CMK (cell line): ENCODE results near the gene TMEM178B.
"Not testable (repeated sequence)": the region's sequence is repeated elsewhere in the genome, so short reads cannot be mapped to it uniquely, and the experiment has no call there.

Experiments
- DNase-seq: peaks from one replicate; pipeline ENCODE4 v3.0.0-alpha.2; 2010; ENCODE audit warnings: low read depth

The TMEM178B gene

GRCh38 chr7:141390339-141390738 is 316.5 kb downstream of the TMEM178B start:
- no peak for DNase-seq

GRCh38 chr7:141393056-141393455 is 319.2 kb downstream of the TMEM178B start:
- no peak for DNase-seq

GRCh38 chr7:141397236-141398163 is 323.6 kb downstream of the TMEM178B start:
- DNase-seq = no peak

- DNase-seq = no peak
These were observed 326.5 kb downstream of the TMEM178B start for GRCh38 chr7:141400356-141400755.

GRCh38 chr7:141402277-141402996 is 328.6 kb downstream of the TMEM178B start:
- DNase-seq = no peak

- not testable (repeated sequence) for DNase-seq
These were observed 330.0 kb downstream of the TMEM178B start for GRCh38 chr7:141403846-141404245.

- no peak for DNase-seq
These were observed 332.5 kb downstream of the TMEM178B start for GRCh38 chr7:141406347-141406746.

GRCh38 chr7:141407893-141408292 is 334.0 kb downstream of the TMEM178B start:
- DNase-seq = no peak

- no peak for DNase-seq
These were observed 334.6 kb downstream of the TMEM178B start for GRCh38 chr7:141408440-141408839.

- DNase-seq = no peak
These were observed 335.4 kb downstream of the TMEM178B start for GRCh38 chr7:141409219-141409618.

GRCh38 chr7:141409801-141410329 is 336.0 kb downstream of the TMEM178B start:
- DNase-seq = no peak

GRCh38 chr7:141410353-141411000 is 336.6 kb downstream of the TMEM178B start:
- no peak for DNase-seq

- DNase-seq = no peak
These were observed 337.3 kb downstream of the TMEM178B start for GRCh38 chr7:141411133-141411532.

GRCh38 chr7:141415999-141416398 is 342.1 kb downstream of the TMEM178B start:
- DNase-seq = no peak

GRCh38 chr7:141416650-141417270 is 342.9 kb downstream of the TMEM178B start:
- no peak for DNase-seq

GRCh38 chr7:141417506-141417905 is 343.6 kb downstream of the TMEM178B start:
- DNase-seq = no peak

GRCh38 chr7:141418066-141418465 is 344.2 kb downstream of the TMEM178B start:
- DNase-seq = no peak

- DNase-seq = no peak
These were observed 347.4 kb downstream of the TMEM178B start for GRCh38 chr7:141421306-141421705.

- DNase-seq = no peak
These were observed 353.3 kb downstream of the TMEM178B start for GRCh38 chr7:141427134-141427533.

- DNase-seq = no peak
These were observed 356.7 kb downstream of the TMEM178B start for GRCh38 chr7:141430455-141431139.

GRCh38 chr7:141431140-141431479 is 357.2 kb downstream of the TMEM178B start:
- DNase-seq = no peak
